ENCODE results near the gene PCDHGB4.

GRCh38 chr5:141389153-141390042 lies 1.9 kb downstream of the PCDHGB4 start:
- TF ChIP-seq CTCF (IDR thresholded peaks at IDR 0.05) = no peak
- no peak for TF ChIP-seq POLR2A (IDR thresholded peaks at IDR 0.05)
